Neural cell (in vitro differentiated cells): ENCODE results near the gene GRM4. TPM values are rescaled to one million over a fixed set of nuclear protein-coding genes. Genes with fewer than 3 reads are reported as not detected.

Experiments
- H2AFZ ChIP-seq: fragments of 200-600, 300-800 bp; sonication (generic), shearing (Covaris generic); 2 replicates; pipeline ENCODE4 v1.6.0; 2014; ENCODE audit warnings: low read depth, mild to moderate bottlenecking, antibody characterized with exemption, low read length, moderate library complexity
- H3F3A ChIP-seq: fragments of 200-600 bp; shearing (Covaris generic); 2 replicates; pipeline ENCODE4 v1.6.1; 2016; ENCODE audit warnings: mild to moderate bottlenecking, moderate library complexity, mixed read lengths, antibody characterized with exemption, low read length; ENCODE audit not compliant: insufficient read depth, poor library complexity, severe bottlenecking
- H3K27ac ChIP-seq: fragments of 200-600, 300-800 bp; sonication (generic), shearing (Covaris generic); 2 replicates; pipeline ENCODE4 v1.5.1; 2014; ENCODE audit warnings: mild to moderate bottlenecking, low read length, moderate library complexity
- H3K27me3 ChIP-seq: fragments of 300-800, 200-600 bp; sonication (generic), shearing (Covaris generic); 2 replicates; pipeline ENCODE4 v1.6.0; 2014; ENCODE audit warnings: mild to moderate bottlenecking, low read depth, low read length, moderate library complexity; ENCODE audit not compliant: insufficient read depth
- H3K36me3 ChIP-seq: fragments of 300-800, 200-600 bp; sonication (generic), shearing (Covaris generic); 2 replicates; pipeline ENCODE4 v1.5.1; 2014; ENCODE audit warnings: mild to moderate bottlenecking, antibody characterized with exemption, low read length, moderate library complexity; ENCODE audit not compliant: insufficient read depth
- H3K4me2 ChIP-seq: fragments of 300-800, 200-600 bp; sonication (generic), shearing (Covaris generic); 2 replicates; pipeline ENCODE4 v1.6.0; 2014; ENCODE audit warnings: mild to moderate bottlenecking, low read length
- H3K4me3 ChIP-seq: fragments of 300-800, 200-600 bp; sonication (generic), shearing (Covaris generic); 2 replicates; pipeline ENCODE4 v1.5.1; 2014; ENCODE audit warnings: mild to moderate bottlenecking, low read length, moderate library complexity
- H3K79me2 ChIP-seq: fragments of 200-600 bp; shearing (Covaris generic); replicated peaks from 2 replicates; pipeline ENCODE4 v1.6.0; 2014; ENCODE audit warnings: mild to moderate bottlenecking, low read length, moderate library complexity; ENCODE audit not compliant: insufficient read depth
- H3K9ac ChIP-seq: fragments of 300-800, 200-600 bp; sonication (generic), shearing (Covaris generic); 2 replicates; pipeline ENCODE4 v1.6.1; 2016; ENCODE audit warnings: mild to moderate bottlenecking, low read length, mixed read lengths
- H3K9me2 ChIP-seq: fragments of 200-600 bp; shearing (Covaris generic); 2 replicates; pipeline ENCODE4 v1.6.1; 2016; ENCODE audit warnings: mild to moderate bottlenecking, low read length, mixed read lengths; ENCODE audit not compliant: insufficient read depth
- H3K9me3 ChIP-seq: fragments of 200-600, 300-800 bp; sonication (generic), shearing (Covaris generic); 2 replicates; pipeline ENCODE4 v1.6.1; 2016; ENCODE audit warnings: mild to moderate bottlenecking, mixed run types, low read length, moderate library complexity, mixed read lengths
- H4K20me1 ChIP-seq: fragments of 200-600 bp; shearing (Covaris generic); 2 replicates; pipeline ENCODE4 v1.6.1; 2016; ENCODE audit warnings: mild to moderate bottlenecking, mixed run types; ENCODE audit not compliant: insufficient read depth
- EP300 ChIP-seq: fragments of 450-650 bp; conservative IDR thresholded peaks from 2 replicates; pipeline ENCODE4 v1.6.1; 2014; ENCODE audit warnings: antibody characterized with exemption, mild to moderate bottlenecking, moderate library complexity; ENCODE audit not compliant: poor library complexity, severe bottlenecking
- EZH2 ChIP-seq: fragments of 200-600, 300-800 bp; shearing (Covaris generic), sonication (generic); IDR thresholded peaks from 2 replicates; pipeline ENCODE4 v1.6.1; 2014; ENCODE audit warnings: antibody characterized with exemption, low read length, borderline replicate concordance, mild to moderate bottlenecking; ENCODE audit not compliant: insufficient read depth, poor library complexity, severe bottlenecking
- MXI1 ChIP-seq: fragments of 450-650 bp; conservative IDR thresholded peaks from 2 replicates; pipeline ENCODE4 v1.6.1; 2014; ENCODE audit warnings: antibody characterized with exemption, mild to moderate bottlenecking; ENCODE audit not compliant: poor library complexity, severe bottlenecking
- POLR2AphosphoS5 ChIP-seq: IDR thresholded peaks from 2 replicates; pipeline ENCODE4 v1.6.1; 2012
- RAD21 ChIP-seq: fragments of 450-650 bp; conservative IDR thresholded peaks from 2 replicates; pipeline ENCODE4 v1.6.1; 2014; ENCODE audit warnings: antibody characterized with exemption, mild to moderate bottlenecking, moderate library complexity
- SMC3 ChIP-seq: fragments of 450-650 bp; conservative IDR thresholded peaks from 2 replicates; pipeline ENCODE4 v1.6.1; 2014; ENCODE audit warnings: antibody characterized with exemption, mild to moderate bottlenecking, moderate library complexity; ENCODE audit not compliant: poor library complexity
- TAF1 ChIP-seq: IDR thresholded peaks from 2 replicates; pipeline ENCODE4 v1.6.1; 2012; ENCODE audit warnings: low read depth
- polyA plus RNA-seq: library from polyadenylated mRNA; depleted of rRNA; stranded (reverse); fragments of >200 nt; gene quantifications from 2 replicates; pipeline ENCODE4 v1.2.3, GENCODE V29; 2014
- TF ChIP-seq, protein P1 (sequence below): IDR thresholded peaks from 2 replicates; pipeline ENCODE4 v1.6.1; 2012; ENCODE audit warnings: borderline replicate concordance
- TF ChIP-seq, protein P2 (sequence below): fragments of 450-650 bp; IDR thresholded peaks from 2 replicates; pipeline ENCODE4 v1.5.1; 2014; ENCODE audit warnings: antibody characterized with exemption, mild to moderate bottlenecking, moderate library complexity; ENCODE audit not compliant: poor library complexity, severe bottlenecking

GRM4 gene
- polyA plus RNA-seq, 1 donor from 2014 or later, result 2.1 TPM

DNA sequence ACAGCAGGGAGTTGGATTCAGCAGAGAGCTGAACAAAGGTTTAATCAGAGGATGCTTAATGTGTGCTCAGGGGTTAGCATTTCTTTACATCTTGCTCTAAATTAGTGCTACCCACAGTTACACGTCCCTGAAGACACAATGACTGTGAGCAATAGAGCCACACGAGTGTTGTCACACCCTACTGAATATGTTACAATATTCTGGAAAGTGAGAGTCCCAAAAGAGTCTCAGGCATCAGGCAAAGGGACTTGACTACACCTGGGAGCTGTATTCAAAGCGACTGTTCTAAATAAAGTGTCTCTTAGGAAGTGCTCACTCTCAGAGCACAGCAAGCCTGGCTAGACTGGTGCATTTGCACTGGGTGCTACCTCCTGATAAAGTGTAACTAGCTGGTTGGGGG, 108.7 kb downstream of the GRM4 start:
- Histone ChIP-seq H3K9ac (no peak overlapping the region), H3K79me2 (no peaks in the 10 kb centered on the region), H3K4me3 (no peak overlapping the region), H3K4me2 (no peak overlapping the region), H3K9me2 (no peaks in the 10 kb centered on the region), H3K27ac (no peak overlapping the region), H3K27me3 (no peaks in the 10 kb centered on the region), H3F3A (no peaks in the 10 kb centered on the region), H3K36me3 (no peaks in the 10 kb centered on the region), H4K20me1 (no peaks in the 10 kb centered on the region), H3K9me3 (no peaks in the 10 kb centered on the region), H2AFZ (no peak overlapping the region)
- no peak for TF ChIP-seq EZH2
- no peak for TF ChIP-seq SMC3
- no peak for TF ChIP-seq EP300
- TF ChIP-seq RAD21, result no peak
- TF ChIP-seq, protein P1, sequence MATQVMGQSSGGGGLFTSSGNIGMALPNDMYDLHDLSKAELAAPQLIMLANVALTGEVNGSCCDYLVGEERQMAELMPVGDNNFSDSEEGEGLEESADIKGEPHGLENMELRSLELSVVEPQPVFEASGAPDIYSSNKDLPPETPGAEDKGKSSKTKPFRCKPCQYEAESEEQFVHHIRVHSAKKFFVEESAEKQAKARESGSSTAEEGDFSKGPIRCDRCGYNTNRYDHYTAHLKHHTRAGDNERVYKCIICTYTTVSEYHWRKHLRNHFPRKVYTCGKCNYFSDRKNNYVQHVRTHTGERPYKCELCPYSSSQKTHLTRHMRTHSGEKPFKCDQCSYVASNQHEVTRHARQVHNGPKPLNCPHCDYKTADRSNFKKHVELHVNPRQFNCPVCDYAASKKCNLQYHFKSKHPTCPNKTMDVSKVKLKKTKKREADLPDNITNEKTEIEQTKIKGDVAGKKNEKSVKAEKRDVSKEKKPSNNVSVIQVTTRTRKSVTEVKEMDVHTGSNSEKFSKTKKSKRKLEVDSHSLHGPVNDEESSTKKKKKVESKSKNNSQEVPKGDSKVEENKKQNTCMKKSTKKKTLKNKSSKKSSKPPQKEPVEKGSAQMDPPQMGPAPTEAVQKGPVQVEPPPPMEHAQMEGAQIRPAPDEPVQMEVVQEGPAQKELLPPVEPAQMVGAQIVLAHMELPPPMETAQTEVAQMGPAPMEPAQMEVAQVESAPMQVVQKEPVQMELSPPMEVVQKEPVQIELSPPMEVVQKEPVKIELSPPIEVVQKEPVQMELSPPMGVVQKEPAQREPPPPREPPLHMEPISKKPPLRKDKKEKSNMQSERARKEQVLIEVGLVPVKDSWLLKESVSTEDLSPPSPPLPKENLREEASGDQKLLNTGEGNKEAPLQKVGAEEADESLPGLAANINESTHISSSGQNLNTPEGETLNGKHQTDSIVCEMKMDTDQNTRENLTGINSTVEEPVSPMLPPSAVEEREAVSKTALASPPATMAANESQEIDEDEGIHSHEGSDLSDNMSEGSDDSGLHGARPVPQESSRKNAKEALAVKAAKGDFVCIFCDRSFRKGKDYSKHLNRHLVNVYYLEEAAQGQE, result no peak
- no peak for TF ChIP-seq TAF1
- TF ChIP-seq MXI1, result no peak

DNA sequence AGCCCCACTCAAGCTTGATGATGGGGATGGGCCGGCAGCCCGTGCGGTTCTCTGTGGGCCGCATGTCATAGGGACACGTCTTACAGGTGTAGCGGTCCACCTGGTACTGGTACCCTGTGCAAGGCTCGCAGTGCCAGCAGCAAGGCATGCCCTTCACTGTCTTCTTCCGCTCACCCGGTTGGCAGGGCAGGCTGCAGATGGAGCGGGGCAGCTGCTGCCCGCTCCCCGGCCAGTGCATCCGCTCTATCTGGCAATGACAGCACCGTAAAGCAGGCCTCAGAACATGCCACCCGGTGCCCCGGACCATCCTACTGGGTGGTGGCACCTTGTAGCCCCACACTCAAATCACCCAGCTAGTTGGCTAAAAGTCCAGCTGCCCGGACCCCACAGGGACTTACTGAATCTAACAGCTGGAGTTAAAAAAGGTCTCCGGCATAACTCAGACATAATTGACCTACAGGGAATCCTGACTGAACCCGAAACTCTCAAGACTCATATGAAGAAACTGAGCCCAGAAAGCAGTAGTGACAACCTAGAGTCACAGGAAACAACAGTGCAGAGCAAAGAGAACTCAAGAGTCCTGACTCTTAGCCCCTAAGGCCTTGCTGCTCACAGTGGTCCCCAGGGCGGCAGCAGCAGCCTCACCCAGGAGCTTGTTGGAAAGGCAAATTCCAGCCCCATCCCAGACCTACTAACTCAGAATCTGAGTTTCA, 109.4 kb downstream of the GRM4 start:
- Histone ChIP-seq H3K27ac (no peak overlapping the region), H3K9me3 (no peaks in the 10 kb centered on the region), H3K36me3 (no peaks in the 10 kb centered on the region), H4K20me1 (no peaks in the 10 kb centered on the region), H3K9ac (no peak overlapping the region), H3K4me2 (no peak overlapping the region), H3K9me2 (no peaks in the 10 kb centered on the region), H2AFZ (no peak overlapping the region), H3K79me2 (no peaks in the 10 kb centered on the region), H3K4me3 (no peak overlapping the region), H3F3A (no peaks in the 10 kb centered on the region), H3K27me3 (no peaks in the 10 kb centered on the region)
- TF ChIP-seq POLR2AphosphoS5 (no peak), RAD21 (no peak), TAF1 (no peak), MXI1 (no peak), EP300 (no peak), EZH2 (no peak), SMC3 (no peak)
- TF ChIP-seq, protein P2, sequence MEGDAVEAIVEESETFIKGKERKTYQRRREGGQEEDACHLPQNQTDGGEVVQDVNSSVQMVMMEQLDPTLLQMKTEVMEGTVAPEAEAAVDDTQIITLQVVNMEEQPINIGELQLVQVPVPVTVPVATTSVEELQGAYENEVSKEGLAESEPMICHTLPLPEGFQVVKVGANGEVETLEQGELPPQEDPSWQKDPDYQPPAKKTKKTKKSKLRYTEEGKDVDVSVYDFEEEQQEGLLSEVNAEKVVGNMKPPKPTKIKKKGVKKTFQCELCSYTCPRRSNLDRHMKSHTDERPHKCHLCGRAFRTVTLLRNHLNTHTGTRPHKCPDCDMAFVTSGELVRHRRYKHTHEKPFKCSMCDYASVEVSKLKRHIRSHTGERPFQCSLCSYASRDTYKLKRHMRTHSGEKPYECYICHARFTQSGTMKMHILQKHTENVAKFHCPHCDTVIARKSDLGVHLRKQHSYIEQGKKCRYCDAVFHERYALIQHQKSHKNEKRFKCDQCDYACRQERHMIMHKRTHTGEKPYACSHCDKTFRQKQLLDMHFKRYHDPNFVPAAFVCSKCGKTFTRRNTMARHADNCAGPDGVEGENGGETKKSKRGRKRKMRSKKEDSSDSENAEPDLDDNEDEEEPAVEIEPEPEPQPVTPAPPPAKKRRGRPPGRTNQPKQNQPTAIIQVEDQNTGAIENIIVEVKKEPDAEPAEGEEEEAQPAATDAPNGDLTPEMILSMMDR, result no peak
- TF ChIP-seq, protein P1, result no peak
